ENCODE data around the gene RNF213. TPM values are rescaled to one million over a fixed set of nuclear protein-coding genes. Genes with fewer than 3 reads are reported as not detected.

RNF213 gene
- total RNA-seq (2022; extraction: Qiagen RNA extraction): 55.2 to 70.1 TPM (median 59.7 TPM) in 5 replicates

GRCh38 chr17:80260791-80261158 is at the start of gene RNF213:
Gene RNF213, plus strand, starts transcription at chr17:80260852. Its CDS starts 2,830 bp downstream, at chr17:80263682.

GRCh38 chr17:80220054-80220735 is 40.5 kb upstream of the RNF213 start, which contains the start of the genes SGSH and SLC26A11:
Gene SGSH, minus strand, starts transcription at chr17:80220333. Its CDS starts 20 bp downstream, at chr17:80220313.
Gene SLC26A11, plus strand, starts transcription at chr17:80220427. Its CDS starts 1,134 bp downstream, at chr17:80221561.

DNA sequence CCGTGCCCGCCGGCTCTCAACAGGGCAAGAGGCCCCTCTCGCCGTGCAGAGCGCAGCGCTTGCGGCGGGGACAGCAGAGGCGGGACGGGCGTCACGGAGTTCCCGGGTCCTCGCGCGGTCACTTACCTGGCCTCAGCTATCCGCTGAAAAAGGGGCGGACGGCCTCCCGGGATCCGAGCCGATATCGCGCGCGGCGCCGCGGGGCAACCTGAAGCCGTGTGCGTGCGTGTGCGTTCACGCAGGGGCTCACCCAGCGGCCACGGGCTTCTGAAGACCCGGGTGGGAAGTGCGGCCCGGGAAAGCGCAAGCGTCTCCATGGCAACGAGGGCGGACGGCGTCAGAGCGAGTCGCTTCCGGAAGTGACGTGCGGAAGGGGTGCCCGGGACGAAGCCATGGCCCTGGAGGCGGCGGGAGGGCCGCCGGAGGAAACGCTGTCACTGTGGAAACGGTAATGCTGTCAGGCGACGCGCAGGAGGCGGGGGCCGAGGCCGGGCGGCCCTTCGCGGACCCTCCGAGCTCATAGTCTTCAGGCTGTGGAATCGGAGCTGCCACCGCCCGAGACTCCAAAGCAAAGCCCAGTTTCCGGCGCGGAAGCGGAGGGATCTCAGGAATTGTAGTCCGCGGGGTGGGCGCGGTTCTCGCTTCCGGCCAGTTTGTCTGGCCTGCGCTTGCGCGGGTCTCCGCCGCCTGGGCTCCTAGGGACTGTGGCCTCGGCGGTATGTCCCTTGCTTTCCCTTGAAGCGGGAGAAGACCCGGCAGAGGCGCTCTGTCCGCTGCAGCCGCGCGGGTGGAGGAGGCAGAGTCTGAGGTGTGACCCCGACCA is 154.4 kb downstream of the RNF213 start, which contains the start of gene ENDOV:
Gene ENDOV (plus strand): TSS at position 365 of the 823 bp plus-strand sequence. CDS start 28 bp downstream, at position 393.

Other genes with a start within 250 kb of the RNF213 start
- 8.3 to 14.2 TPM (median 13.0 TPM) in 5 replicates for gene TBC1D16, start 225.0 kb upstream of the RNF213 start, total RNA-seq (2022; extraction: Qiagen RNA extraction)
- 5.6 to 7.9 TPM (median 6.9 TPM) in 5 replicates for gene CCDC40, start 224.2 kb upstream of the RNF213 start, total RNA-seq (2022; extraction: Qiagen RNA extraction)
- gene GAA, start 159.3 kb upstream of the RNF213 start, total RNA-seq (2022; extraction: Qiagen RNA extraction): 51.6 to 59.2 TPM (median 57.0 TPM) in 5 replicates
- gene EIF4A3, start 113.7 kb upstream of the RNF213 start, total RNA-seq (2022; extraction: Qiagen RNA extraction): 196 to 220 TPM (median 213 TPM) in 5 replicates
- gene CARD14, start 90.8 kb upstream of the RNF213 start, total RNA-seq (2022; extraction: Qiagen RNA extraction): 0.25 to 0.62 TPM (median 0.28 TPM) in 5 replicates
- 20.1 to 25.4 TPM (median 23.5 TPM) in 5 replicates for gene SGSH, start 40.5 kb upstream of the RNF213 start, total RNA-seq (2022; extraction: Qiagen RNA extraction)
- 12.7 to 17.3 TPM (median 15.1 TPM) in 5 replicates for gene SLC26A11, start 40.4 kb upstream of the RNF213 start, total RNA-seq (2022; extraction: Qiagen RNA extraction)
- gene ENDOV, start 154.3 kb downstream of the RNF213 start, total RNA-seq (2022; extraction: Qiagen RNA extraction): 41.8 to 56.4 TPM (median 50.2 TPM) in 5 replicates
- 111 to 210 TPM (median 172 TPM) in 5 replicates for gene NPTX1, start 215.8 kb downstream of the RNF213 start, total RNA-seq (2022; extraction: Qiagen RNA extraction)

Measured in A549 treated with Hydrocortisone at 1 μM for 4 hours (cell line).